Activated CD4-positive, CD25-positive, alpha-beta regulatory T cell treated with anti-CD3 and anti-CD28 coated beads, Interleukin-2, amount 50 U/mL, for 24 hours (primary cell): Measurements from ENCODE around the gene NPM1.

Experiments used
- ATAC-seq, 2 donors: fragments of 150-1000 bp; cut with Tn5 transposase; one replicate each; pipeline ENCODE4 v1.10.0; 2021; ENCODE audit warnings: mild to moderate bottlenecking in 1 of 2, moderate library complexity in 1 of 2

Gene NPM1

DNA sequence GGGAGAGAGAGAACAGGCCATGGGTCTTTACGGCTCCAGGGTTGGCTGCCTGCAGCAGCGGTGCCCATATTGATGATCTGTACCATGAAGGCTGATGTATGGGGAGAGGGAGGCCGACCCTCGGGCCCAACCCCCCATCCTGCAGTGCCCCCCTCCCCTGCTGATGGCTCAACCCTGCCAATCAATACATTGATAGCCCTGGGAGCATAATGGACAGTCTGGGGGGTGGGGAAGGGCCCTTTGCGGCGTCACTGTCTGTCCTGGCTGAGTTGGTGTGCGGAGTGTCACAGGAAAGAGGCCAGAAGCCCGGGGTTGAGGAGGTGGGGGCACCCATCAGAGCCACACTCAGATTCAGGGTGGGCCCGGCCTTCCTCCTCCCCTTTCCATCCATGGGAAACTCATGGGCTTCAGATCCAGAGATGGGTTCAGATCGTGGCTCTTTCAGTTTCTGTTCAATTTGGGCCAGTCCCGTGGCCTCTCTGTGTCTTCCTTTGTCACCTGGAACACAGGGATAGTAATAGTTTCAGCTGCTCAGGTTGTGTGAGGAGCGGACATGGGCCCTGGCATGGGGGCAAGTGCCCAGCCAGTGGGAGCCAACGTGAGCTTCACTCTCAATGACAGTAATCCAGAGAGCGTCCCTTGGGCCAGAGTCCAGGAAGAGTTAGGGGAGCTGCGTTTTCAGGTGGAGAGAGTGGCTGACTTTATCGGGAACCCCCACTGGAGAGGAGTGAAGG is 41.3 kb downstream of the NPM1 start:
- no peak for ATAC-seq

DNA sequence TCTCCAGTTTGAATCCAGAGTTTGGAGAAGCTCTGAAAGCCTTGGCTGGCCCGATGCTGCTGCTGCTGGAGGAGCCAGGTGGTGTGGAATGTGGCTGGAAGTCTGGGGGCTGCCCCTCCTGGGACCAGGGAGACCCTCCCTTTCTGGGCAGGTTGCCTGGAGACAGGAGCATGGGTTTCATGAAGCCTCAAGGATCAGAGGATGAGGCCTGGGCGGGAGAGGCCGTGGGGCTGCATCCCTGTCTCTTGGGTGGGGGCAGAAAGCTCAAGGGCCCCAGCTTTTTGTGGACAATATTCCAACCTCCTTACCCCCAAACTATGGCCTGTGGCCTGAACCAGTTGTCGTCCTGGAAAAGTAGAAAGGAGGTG is 41.9 kb downstream of the NPM1 start:
- no peak for ATAC-seq

DNA sequence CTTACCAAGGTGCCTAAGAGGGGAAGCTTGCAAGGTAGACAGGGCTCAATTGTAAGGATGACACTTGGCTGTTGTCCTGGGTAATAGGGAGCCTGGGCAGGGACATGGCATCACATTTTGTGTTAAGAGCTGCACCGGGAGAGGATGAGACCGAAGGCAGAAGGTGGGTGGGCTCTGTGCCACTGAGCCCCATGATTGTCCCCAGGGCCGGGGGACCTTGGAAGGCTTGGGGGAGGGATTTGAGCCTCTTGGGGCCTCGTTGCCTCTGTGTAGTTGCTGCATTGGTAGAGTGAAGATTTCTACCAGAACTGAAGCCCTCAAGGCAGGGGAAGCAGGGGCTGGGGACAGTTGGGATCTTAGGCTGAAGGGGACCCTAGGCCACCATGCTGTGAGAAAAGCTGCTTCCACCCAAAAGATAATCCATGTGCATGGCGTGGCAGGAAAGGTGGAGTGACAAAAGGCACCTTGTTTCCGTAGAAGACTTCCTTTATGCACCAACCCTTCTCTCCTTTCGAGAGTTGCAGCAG is 43.7 kb downstream of the NPM1 start:
- no peak for ATAC-seq

DNA sequence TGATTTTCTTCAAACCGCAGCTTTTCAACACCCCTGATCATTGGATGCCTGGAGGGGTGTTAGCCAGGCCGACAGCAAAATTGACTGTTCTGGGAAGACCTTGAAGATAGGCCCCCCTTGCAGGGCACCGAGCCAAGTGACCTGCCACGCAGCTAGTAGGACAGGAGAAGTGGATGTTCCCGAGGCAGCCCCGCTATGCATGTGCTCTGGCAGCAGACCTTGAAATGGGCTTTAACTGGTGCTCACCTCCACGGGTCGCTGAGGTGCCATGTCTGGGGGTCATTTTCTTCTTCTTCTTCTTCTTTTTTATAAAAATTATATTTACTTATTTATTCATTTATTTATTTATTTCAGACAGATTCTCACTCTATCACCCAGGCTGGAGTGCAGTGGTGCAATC is 44.4 kb downstream of the NPM1 start:
- ATAC-seq = no peak

DNA sequence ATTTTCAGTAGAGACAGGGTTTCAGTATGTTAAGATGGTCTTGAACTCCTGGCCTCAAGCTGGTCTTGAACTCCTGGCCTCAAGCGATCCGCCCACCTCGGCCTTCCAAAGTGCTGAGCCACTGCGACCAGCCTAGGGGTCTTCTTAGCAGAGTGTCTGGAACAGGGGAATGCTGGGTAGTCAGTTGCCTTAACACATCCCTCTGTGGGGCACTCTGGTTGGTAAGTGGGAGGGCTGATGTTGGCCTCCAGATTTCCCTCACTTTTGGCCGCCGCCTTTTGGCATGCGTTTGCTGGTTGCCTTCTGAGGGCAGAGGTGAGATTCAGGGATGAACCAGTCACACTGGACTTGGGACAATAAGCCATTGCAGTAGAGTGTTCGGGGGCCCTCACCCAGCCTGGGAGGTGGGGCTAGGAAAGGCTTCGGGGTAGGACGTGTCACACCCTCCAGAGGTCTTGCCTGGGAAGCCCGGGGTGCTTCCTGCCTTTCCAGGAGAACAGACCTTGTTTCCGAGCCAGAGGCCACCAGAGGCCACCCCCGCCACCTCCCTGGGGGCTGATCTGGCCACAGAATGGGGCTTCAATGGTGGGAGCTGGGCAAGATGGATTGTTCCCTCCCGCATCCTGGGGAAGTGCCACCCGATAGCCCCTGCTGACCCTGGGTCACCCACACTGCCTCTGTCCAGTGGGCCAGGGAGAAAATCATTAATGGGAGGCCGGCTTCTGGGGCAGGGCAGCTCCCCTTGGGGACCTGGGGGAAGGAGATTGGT is 45.1 kb downstream of the NPM1 start:
- no peak for ATAC-seq

DNA sequence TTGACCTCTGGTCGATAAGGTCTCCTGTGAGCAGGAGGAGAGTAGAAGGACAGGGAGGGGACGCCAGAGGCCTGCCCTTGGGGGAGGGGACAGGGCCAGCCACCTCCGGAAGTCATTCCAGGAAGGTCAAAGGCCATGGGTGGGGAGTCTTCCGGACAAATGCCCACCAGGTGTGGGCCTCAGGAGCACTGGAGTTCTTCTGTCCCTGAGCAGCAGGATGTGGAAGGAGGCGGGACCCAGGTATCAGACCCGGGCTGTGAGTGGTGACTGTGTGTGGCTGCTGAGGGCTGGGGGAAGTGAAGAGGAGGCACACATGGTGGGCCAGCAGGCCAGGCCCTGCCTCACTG is 45.7 kb downstream of the NPM1 start:
- no peak for ATAC-seq

DNA sequence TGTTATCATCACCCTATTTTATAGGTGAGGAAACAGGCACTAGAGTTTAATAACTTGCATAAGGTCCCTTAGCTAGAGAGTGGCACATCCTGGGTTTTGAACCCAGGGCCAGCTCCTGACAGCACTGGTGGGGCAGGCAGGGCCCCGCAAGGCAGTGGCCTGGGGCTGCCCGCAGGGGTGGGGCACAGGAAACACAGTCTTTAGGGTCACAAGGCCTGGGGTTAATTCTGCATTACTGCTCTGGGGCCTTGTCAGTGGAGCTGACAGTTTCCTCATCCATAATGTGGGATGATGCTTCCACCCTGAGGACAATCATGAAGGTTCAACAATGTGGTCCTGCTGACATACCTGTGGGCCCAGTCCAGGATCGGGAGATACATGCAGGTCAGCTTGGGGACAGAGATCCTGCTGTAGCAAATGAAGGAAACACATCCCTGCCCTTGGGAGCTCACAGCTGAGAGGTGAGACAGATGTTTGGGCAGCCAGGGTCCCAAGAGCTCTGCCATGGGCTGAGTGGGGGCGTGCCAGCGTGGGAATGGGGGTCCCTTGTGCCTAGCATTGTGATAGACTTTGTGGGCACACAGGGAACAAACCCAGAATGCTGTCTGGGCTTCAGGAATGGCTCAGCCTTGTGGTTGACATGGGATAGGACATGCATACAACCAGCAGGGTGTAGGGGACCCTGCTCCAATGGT is 46.5 kb downstream of the NPM1 start:
- ATAC-seq = no peak

DNA sequence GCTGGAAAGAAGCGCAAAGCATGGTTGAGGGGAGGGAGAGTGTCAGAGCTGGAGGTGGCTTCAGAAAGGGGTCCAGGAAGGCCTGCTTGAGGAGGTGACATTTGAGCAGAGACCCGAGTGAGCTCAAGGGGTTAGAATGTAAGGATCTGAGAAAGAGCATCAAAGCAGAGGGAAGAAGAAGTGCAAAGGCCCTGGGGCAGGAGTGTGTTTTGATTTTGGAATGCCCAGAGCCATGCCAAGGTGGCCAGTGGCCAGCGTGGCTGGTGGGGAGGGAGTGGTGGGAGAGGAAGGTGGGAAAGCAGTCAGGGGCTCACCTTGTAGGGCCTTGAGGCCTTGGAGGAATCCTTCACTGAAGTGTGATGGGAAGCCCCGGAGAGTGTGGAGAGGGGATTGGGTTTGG is 47.2 kb downstream of the NPM1 start:
- no peak for ATAC-seq

DNA sequence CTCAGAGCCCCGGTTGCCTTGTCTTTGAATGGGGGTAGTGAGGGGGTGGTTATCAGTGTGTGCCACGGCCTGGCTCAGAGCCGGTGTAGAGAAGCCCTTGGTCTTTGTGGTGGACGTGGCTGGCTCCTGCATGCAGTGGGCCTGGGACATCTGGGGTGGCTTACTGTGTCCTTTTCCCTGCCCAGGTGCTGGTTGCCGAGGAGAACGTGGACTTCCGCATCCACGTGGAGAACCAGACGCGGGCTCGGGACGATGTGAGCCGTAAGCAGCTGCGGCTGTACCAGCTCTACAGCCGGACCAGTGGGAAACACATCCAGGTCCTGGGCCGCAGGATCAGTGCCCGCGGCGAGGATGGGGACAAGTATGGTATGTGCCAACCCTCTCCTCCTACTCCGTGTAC is 48.3 kb downstream of the NPM1 start:
- ATAC-seq = no peak

DNA sequence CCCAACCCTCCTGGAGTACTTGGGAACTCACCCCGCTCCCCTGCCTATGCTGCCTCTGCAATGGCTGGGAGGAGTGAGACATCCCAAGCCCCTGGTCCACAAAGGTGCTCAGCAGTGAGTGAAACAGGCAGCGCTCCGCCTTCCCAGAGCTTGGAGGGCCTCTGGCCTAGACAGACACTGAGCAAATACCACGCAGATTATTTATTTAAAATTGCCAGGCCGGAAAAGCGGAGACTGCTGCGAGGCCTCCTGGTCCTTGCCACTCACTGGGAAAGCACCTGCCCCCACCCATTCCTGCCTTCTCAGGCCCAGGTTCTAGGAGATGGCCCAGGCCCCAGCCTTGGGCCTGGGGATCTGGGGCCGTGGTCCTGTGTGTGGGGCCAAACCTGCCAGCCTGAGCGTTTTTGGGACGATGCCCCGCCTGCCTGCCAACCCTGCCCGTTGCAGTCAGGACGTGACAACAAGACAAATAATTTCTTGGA is 49.2 kb downstream of the NPM1 start:
- ATAC-seq = no peak

DNA sequence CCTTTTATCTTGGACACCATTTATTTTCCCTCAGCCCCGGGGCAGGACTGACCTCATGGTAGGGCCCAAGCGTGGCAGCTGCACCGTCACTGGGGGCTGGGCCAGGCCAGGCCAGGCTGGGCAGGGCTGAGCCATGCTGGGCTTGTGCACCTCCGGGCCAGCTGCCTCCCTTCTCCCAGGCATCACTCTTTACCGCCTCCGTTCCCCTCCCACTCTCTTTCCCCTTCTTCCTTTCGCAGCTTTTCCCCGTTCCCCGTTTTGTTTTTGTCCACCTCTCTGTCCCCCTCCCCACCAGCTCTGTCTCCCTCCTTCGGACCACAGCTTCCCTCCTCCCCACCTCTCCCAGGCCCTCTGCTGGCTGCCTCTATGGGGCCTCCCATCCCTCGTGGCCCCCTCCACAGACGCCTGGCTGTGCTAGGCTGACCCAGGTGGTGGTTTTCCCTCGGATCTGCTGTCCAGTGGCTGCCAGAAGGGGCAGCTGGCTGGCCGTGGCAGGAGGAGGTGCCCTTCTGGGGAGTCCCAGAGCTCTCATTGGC is 49.7 kb downstream of the NPM1 start:
- no peak for ATAC-seq

DNA sequence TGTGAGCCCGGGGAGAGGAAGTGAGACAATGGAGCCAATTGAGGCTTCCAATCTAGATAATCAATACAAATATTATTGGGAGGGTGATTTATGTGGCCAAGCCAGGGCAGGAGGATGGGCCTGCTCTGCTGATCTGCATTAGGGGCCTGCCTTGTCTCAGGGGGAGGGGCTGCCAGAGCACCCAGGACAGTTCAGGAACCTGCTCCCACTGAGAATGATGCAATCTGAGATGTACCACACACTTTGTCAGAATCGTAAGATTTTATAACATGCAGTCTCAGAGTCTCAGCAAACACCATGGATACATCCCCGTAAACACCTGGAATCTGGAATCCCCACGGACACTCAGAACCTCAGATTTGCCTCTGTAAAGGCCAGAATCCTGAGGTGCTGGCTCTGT is 51.1 kb downstream of the NPM1 start:
- ATAC-seq = no peak

DNA sequence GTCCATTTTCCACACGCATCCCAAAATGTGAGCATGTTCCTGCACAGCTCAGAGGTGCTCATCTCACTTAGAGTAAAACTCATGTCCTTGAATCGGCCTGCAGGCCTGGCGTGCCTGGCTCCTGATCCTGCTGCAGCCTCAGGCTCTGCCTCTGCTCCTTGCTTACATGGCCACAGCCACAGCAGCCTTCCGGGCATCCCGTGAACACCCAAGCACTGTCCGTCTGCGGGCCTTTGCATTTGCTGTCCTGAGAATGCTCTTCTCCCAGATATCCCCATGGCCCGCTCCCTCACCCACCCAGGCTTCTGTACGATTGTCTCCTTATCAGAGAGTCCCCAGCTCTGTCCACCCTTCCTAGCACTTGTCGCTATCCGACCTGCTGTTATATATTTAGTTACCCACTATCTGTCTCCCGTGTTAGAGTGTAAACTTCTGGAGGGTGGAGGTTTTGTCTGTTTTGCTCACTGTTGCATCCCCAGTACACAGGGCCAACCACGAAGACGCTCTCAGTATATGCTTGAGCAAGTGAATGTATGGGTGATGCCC is 53.7 kb downstream of the NPM1 start:
- ATAC-seq = no peak

DNA sequence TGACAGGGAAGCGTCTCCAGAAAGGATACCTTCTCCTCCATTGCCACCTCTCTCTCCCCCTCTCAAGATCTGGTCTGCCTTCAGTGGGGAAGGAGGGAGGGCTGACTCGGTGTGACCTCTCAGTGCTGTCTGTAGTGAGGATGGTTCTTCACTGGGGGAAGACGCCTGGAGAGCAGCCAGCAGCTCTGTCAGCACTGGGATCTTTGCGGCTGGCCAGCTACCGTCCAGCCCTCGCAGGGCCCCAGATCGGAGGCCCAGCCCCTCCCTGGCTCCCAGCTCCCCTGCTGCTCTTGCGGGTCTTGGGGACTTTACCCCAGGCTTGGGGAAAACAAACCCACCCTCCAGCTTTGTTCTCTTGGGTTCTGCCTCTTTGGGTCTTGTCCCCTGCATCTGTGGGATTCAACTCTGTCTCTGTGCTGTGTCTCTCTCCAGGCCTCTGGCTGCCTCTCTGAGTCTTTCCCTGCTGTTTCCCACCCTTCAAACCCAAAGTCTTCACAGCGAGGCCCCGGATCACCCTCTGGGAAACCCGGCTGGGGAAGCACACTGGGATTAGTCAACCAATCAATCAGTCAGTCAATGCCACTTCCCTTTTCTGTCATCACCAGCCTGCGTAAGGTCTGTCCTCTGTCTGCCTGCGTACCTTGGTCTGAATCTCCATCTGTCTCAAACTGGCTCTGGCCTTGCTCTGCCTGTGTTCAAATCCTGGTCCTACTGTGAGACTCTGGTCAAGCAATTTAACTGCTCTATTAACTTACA is 54.8 kb downstream of the NPM1 start:
- no peak for ATAC-seq

DNA sequence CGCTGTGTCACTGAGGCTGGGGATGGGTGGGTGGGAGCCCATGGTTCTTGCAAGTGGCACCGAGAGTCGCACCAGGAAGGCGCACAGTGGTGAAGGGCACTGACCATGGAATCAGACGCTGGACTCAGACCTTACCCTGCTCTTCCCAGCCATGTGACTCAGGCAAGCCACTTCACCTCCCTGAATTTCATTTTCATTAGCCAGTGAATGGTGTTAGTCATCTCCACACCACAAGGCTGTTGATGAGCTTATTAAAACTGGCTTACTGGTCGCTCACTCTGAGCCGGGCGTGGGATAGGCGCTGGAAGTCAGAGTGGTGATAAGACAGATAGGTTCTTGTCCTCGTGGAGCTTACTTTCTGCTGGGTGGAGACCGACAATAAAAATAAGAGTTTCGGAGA is 56.9 kb downstream of the NPM1 start:
- no peak for ATAC-seq

DNA sequence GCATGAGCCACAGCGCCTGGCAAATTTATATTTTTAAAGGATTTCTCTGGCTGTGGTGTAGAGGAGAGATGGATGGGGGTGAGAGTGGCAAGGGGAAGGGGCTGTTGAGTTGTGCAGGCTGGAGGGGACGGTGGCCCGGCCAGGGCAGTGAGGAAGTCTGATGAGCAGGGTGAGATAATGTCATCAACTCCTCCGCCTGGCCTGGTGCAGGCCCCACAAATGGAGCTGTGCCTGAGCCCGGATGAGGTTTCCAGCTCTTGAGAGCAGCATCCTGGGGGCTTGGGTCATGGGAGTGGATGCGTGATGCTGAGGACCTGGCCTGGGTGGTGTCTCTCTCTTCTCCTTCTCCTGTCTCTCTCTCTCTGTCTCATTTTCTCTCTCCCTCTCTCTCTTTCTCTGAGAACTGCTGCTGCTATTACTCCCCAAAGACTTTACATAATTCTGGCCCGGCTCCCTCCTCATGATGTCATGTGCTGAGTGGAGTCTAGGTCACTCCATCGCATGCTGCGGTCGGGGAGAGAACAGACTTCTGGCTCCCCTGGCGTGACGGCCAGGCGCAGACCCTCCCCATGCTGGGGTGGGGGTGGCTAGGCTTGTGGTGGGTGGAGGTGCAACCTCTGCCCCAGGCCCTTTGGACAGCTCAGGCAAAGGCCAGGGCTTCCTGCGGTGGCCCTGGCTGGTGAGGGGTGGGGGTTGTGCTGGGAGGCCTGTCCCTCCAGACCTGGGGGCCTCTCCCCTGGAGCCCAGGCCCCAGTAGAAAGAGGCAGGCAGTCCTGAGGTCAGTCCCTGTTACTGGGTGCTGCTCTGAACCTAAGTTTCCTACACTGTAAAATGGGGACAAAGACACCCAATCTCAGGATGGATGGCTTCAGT is 58.2 kb downstream of the NPM1 start:
- no peak for ATAC-seq

DNA sequence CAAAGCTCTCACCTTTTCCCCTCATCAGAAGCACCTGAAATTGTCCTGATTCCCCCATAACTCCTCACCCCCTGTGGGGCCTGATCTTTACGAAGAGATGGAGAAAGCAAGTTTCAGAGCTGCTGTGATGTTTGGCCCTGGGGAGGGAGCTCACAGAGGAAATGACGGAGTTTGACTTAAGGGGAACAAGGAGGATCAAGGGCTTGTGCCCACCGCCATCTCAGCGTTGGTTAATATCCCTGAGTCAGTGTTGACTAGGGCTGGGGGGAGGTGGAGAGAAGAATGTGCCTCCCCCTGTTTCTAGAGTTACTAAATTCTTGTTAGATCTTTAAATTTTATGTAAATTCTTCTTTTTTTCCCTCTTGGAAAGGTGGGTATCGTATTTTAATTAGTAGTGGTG is 59.6 kb downstream of the NPM1 start:
- no peak for ATAC-seq

DNA sequence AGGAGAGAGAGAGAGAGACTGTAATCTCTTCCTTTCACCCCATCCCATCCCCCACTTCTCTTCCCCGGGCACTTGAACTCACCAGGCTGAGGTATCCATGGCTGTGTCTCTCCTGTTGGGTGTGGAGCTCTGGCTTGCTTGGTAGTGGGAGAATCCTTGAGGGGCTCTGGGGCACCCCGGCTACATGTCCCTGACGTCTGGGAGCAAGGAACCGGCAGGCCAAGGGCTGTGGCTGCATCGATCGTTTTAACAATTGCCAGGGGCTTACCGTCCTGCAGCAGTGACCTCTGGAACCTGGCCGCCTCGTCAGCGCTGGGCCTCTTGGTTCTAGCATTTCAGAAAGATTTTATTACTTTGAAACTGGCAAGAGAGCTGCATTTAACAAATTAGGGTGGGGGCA is 61.8 kb downstream of the NPM1 start:
- no peak for ATAC-seq

DNA sequence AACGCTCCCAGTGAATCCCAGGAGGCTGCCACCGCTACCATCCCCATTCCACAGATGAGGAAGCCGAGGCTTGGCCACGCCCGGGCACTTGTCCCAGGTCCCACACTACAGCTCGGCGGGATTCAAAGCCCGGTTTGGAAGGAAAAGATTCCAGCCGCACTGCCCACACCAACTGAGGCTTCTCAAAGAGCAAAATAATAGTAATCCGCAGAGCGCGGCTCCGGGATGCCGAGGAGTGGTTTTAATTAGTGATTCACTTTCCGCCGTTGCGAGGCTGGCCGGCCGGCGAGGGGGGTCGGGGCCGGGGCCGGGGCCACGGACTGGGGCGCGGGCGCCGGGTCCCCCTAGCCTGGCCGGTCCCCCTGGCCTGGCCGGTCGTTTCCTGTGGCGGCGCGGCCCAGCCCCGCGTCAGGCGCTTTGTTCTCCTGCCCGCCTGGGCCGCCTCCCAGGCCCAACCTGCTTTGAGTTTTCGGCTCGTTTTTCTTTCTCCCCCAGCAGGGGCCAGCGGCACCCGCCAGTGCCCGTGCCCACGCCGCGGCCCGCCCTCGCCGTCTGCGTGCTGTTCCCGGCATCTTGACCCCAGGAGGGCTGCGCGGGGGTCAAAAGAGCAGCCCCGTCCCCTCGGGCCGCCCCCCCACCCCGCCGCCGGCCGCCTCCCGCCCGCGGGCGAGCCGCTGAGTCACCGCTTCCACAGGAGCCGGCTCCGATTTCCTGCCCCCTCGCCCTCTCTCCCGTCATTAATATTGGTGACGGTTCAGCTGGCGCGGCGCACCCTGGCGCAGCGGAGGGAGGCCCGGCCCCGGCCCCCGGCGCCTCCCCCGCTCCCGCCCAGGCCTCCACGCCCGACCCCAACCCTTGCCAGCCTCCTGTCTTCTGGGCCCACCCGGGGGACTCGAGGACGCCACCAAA is 63.0 kb downstream of the NPM1 start:
- peak in 1 of 2 donors; percentile 28 for ATAC-seq

DNA sequence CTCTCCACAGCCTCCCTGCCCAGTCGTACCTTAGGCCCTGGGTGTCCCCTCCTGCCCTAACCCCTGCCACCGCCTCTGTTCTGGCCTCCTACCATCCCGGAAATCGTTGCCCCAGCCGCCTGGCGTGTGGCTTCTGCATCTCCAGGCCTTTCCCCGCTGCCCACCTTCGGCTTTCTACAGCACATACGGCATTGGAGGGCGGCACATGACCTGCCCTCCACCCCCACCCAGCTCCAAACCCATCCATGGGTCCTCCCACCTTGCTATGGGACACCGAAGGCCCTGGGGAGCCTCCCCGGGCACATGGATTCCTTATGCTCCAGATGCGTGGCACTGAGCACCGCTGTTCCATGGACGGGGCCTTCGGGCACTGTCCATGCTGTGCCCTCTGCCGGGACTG is 63.8 kb downstream of the NPM1 start:
- no peak for ATAC-seq
